ENCODE measurements around the gene ZNF442. TPM values are rescaled to one million over a fixed set of nuclear protein-coding genes. Genes with fewer than 3 reads are reported as not detected.

Gene ZNF442
- total and polyA plus RNA-seq, 10 of the 15 experiments (the other 5 are each of a cell fraction or from before 2014, with no cell fraction given): 0.05 to 0.64 (median 0.23) TPM; not detected in 1

- TF ChIP-seq NKRF (conservative IDR thresholded peaks at IDR 0.05): peak; percentile 80
- TF ChIP-seq LARP7 (IDR thresholded peaks at IDR 0.05): peak; percentile 65; the same call in 1 of the 2 replicates
- no peak for TF ChIP-seq ZBTB4 (CRISPR knock-in tag; IDR thresholded peaks at IDR 0.05)
- TF ChIP-seq BACH1 (IDR thresholded peaks at IDR 0.05; ENCODE audit: borderline replicate concordance): 0 out of 2 replicates have a peak, but pooled peaks have one; percentile 41
- no peak for TF ChIP-seq TCF7 (IDR thresholded peaks at IDR 0.05; ENCODE audit: borderline replicate concordance)
- peak; percentile 56; the same call in 1 of the 2 replicates for TF ChIP-seq NBN (IDR thresholded peaks at IDR 0.05)
- TF ChIP-seq EGR1 (IDR thresholded peaks at IDR 0.05; ENCODE audit: borderline replicate concordance in 1 of 2, low read depth in 2 of 2, low read length in 2 of 2): no peak
- TF ChIP-seq, protein P1, sequence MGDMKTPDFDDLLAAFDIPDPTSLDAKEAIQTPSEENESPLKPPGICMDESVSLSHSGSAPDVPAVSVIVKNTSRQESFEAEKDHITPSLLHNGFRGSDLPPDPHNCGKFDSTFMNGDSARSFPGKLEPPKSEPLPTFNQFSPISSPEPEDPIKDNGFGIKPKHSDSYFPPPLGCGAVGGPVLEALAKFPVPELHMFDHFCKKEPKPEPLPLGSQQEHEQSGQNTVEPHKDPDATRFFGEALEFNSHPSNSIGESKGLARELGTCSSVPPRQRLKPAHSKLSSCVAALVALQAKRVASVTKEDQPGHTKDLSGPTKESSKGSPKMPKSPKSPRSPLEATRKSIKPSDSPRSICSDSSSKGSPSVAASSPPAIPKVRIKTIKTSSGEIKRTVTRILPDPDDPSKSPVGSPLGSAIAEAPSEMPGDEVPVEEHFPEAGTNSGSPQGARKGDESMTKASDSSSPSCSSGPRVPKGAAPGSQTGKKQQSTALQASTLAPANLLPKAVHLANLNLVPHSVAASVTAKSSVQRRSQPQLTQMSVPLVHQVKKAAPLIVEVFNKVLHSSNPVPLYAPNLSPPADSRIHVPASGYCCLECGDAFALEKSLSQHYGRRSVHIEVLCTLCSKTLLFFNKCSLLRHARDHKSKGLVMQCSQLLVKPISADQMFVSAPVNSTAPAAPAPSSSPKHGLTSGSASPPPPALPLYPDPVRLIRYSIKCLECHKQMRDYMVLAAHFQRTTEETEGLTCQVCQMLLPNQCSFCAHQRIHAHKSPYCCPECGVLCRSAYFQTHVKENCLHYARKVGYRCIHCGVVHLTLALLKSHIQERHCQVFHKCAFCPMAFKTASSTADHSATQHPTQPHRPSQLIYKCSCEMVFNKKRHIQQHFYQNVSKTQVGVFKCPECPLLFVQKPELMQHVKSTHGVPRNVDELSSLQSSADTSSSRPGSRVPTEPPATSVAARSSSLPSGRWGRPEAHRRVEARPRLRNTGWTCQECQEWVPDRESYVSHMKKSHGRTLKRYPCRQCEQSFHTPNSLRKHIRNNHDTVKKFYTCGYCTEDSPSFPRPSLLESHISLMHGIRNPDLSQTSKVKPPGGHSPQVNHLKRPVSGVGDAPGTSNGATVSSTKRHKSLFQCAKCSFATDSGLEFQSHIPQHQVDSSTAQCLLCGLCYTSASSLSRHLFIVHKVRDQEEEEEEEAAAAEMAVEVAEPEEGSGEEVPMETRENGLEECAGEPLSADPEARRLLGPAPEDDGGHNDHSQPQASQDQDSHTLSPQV (IDR thresholded peaks at IDR 0.05): no peak
- no peak for TF ChIP-seq EP300 (IDR thresholded peaks at IDR 0.05; ENCODE audit: borderline replicate concordance in 1 of 2, control insufficient read depth in 1 of 2, low read depth in 2 of 2, low read length in 2 of 2)
- peak; percentile 88 for TF ChIP-seq CHD2 (IDR thresholded peaks at IDR 0.05; ENCODE audit: borderline replicate concordance, low read depth, low read length)
- TF ChIP-seq POLR2AphosphoS5 (IDR thresholded peaks at IDR 0.05; ENCODE audit: low read length): peak; percentile 94
- TF ChIP-seq, protein P2, sequence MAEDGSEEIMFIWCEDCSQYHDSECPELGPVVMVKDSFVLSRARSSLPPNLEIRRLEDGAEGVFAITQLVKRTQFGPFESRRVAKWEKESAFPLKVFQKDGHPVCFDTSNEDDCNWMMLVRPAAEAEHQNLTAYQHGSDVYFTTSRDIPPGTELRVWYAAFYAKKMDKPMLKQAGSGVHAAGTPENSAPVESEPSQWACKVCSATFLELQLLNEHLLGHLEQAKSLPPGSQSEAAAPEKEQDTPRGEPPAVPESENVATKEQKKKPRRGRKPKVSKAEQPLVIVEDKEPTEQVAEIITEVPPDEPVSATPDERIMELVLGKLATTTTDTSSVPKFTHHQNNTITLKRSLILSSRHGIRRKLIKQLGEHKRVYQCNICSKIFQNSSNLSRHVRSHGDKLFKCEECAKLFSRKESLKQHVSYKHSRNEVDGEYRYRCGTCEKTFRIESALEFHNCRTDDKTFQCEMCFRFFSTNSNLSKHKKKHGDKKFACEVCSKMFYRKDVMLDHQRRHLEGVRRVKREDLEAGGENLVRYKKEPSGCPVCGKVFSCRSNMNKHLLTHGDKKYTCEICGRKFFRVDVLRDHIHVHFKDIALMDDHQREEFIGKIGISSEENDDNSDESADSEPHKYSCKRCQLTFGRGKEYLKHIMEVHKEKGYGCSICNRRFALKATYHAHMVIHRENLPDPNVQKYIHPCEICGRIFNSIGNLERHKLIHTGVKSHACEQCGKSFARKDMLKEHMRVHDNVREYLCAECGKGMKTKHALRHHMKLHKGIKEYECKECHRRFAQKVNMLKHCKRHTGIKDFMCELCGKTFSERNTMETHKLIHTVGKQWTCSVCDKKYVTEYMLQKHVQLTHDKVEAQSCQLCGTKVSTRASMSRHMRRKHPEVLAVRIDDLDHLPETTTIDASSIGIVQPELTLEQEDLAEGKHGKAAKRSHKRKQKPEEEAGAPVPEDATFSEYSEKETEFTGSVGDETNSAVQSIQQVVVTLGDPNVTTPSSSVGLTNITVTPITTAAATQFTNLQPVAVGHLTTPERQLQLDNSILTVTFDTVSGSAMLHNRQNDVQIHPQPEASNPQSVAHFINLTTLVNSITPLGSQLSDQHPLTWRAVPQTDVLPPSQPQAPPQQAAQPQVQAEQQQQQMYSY (CRISPR knock-in tag; IDR thresholded peaks at IDR 0.05): no peak
- no peak for TF ChIP-seq MTA2 (IDR thresholded peaks at IDR 0.05; ENCODE audit: low read depth)
- peak; percentile 21 for TF ChIP-seq FOS (IDR thresholded peaks at IDR 0.05; ENCODE audit: borderline replicate concordance, extremely low read depth, insufficient read length)
Observed at GRCh38 chr19:12333162-12334159, 32.0 kb downstream of the ZNF442 start, which contains the start of gene ZNF563 (continued).

Data from GM12878 (cell line).